ENCODE data around the gene TRIO.
"Not testable (repeated sequence)": the region's sequence is repeated elsewhere in the genome, so short reads cannot be mapped to it uniquely, and the experiment has no call there.

Gene TRIO

GRCh38 chr5:14142827-14143545 is at the start of gene TRIO:
TRIO (plus strand) TSS chr5:14143342; CDS start chr5:14143726, 384 bp downstream.
- peak; percentile 74 for DNase-seq (ENCODE audit: low read depth)

- DNase-seq (ENCODE audit: low read depth): not testable (repeated sequence)
These were observed 45.8 kb upstream of the TRIO start for GRCh38 chr5:14097380-14097779.

- DNase-seq (ENCODE audit: low read depth): no peak
These were observed 45.1 kb upstream of the TRIO start for GRCh38 chr5:14097998-14098471.

- no peak for DNase-seq (ENCODE audit: low read depth)
These were observed 42.9 kb upstream of the TRIO start for GRCh38 chr5:14100281-14100680.

GRCh38 chr5:14101922-14102321 is 41.2 kb upstream of the TRIO start:
- no peak for DNase-seq (ENCODE audit: low read depth)

GRCh38 chr5:14102666-14103065 is 40.5 kb upstream of the TRIO start:
- no peak for DNase-seq (ENCODE audit: low read depth)

GRCh38 chr5:14105718-14106410 is 37.3 kb upstream of the TRIO start:
- DNase-seq (ENCODE audit: low read depth): no peak

GRCh38 chr5:14107536-14107935 is 35.6 kb upstream of the TRIO start:
- DNase-seq (ENCODE audit: low read depth): no peak

GRCh38 chr5:14108170-14108996 is 34.8 kb upstream of the TRIO start:
- DNase-seq (ENCODE audit: low read depth): peak; percentile 10

GRCh38 chr5:14109041-14109747 is 33.9 kb upstream of the TRIO start:
- DNase-seq (ENCODE audit: low read depth): no peak

- DNase-seq (ENCODE audit: low read depth): no peak
These were observed 33.4 kb upstream of the TRIO start for GRCh38 chr5:14109771-14110170.

- no peak for DNase-seq (ENCODE audit: low read depth)
These were observed 32.9 kb upstream of the TRIO start for GRCh38 chr5:14110196-14110595.

- no peak for DNase-seq (ENCODE audit: low read depth)
These were observed 32.5 kb upstream of the TRIO start for GRCh38 chr5:14110680-14111079.

GRCh38 chr5:14112998-14113652 is 30.0 kb upstream of the TRIO start:
- no peak for DNase-seq (ENCODE audit: low read depth)

- DNase-seq (ENCODE audit: low read depth): no peak
These were observed 28.4 kb upstream of the TRIO start for GRCh38 chr5:14114615-14115251.

GRCh38 chr5:14115323-14115895 is 27.7 kb upstream of the TRIO start:
- DNase-seq (ENCODE audit: low read depth): no peak

GRCh38 chr5:14118551-14119320 is 24.4 kb upstream of the TRIO start:
- DNase-seq (ENCODE audit: low read depth): no peak

- no peak for DNase-seq (ENCODE audit: low read depth)
These were observed 23.0 kb upstream of the TRIO start for GRCh38 chr5:14120176-14120575.

- no peak for DNase-seq (ENCODE audit: low read depth)
These were observed 21.6 kb upstream of the TRIO start for GRCh38 chr5:14121552-14121951.

- no peak for DNase-seq (ENCODE audit: low read depth)
These were observed 21.1 kb upstream of the TRIO start for GRCh38 chr5:14122089-14122488.
